T-helper 17 cell (primary cell): ENCODE data around the gene ABCC9. TPM values are rescaled to one million over a fixed set of nuclear protein-coding genes. Genes with fewer than 3 reads are reported as not detected.

Experiments used
- ATAC-seq: fragments of 150-1000 bp; cut with Tn5 transposase; 2 replicates; pipeline ENCODE4 v1.10.0; 2021; ENCODE audit warnings: mild to moderate bottlenecking, moderate library complexity
- DNase-seq, 3 donors: peaks; one replicate each; pipeline versions ENCODE4 v3.0.0 to v3.0.0-alpha.2; 2020 to 2021
- H3K9me3 ChIP-seq: one replicate; pipeline ENCODE4 v1.7.0; 2013; ENCODE audit warnings: low read length, mild to moderate bottlenecking; ENCODE audit not compliant: control insufficient read depth, poor library complexity, severe bottlenecking
- H3K27ac Mint-ChIP-seq: one replicate; pipeline ENCODE4 v1.8.0; 2022; ENCODE audit warnings: mild to moderate bottlenecking, moderate library complexity, mixed read lengths
- H3K27me3 Mint-ChIP-seq: one replicate; pipeline ENCODE4 v1.8.0; 2022; ENCODE audit warnings: mixed read lengths
- H3K36me3 Mint-ChIP-seq: one replicate; pipeline ENCODE4 v1.8.0; 2022; ENCODE audit warnings: low read depth, mixed read lengths
- H3K4me1 Mint-ChIP-seq: one replicate; pipeline ENCODE4 v1.8.0; 2022; ENCODE audit warnings: mild to moderate bottlenecking, mixed read lengths
- H3K4me3 Mint-ChIP-seq: one replicate; pipeline ENCODE4 v1.8.0; 2022; ENCODE audit warnings: mild to moderate bottlenecking, moderate library complexity, mixed read lengths
- total RNA-seq, 4 donors: library from RNA in 2 of 4; stranded (reverse) in 2 of 4; gene quantifications; one replicate each; pipeline ENCODE4 v1.2.3 and lab custom pipeline; 2022 to 2026

Gene ABCC9
- total RNA-seq, 2 donors from 2014 or later, result not detected

GRCh38 chr12:21888276-21888863, 52.9 kb downstream of the ABCC9 start:
- ATAC-seq (no peak), DNase-seq (no peak)
- Mint-ChIP-seq H3K27ac (no peak overlapping the region), H3K4me3 (no peak overlapping the region), H3K36me3 (no peaks in the 10 kb centered on the region), H3K27me3 (peaks cover 20% of the 10 kb centered on the region), H3K4me1 (no peaks in the 10 kb centered on the region)
- no peaks in the 10 kb centered on the region for H3K9me3 ChIP-seq

GRCh38 chr12:21884936-21885335, 56.3 kb downstream of the ABCC9 start:
- Mint-ChIP-seq H3K4me1 (no peaks in the 10 kb centered on the region), H3K27ac (no peak overlapping the region), H3K4me3 (no peak overlapping the region), H3K27me3 (peaks cover 17% of the 10 kb centered on the region), H3K36me3 (no peaks in the 10 kb centered on the region)
- ATAC-seq (no peak), DNase-seq (no peak)
- no peaks in the 10 kb centered on the region for H3K9me3 ChIP-seq

- Mint-ChIP-seq H3K4me3 (no peak overlapping the region), H3K36me3 (no peaks in the 10 kb centered on the region), H3K4me1 (no peaks in the 10 kb centered on the region), H3K27ac (no peak overlapping the region), H3K27me3 (peaks cover 13% of the 10 kb centered on the region)
- H3K9me3 ChIP-seq, result no peaks in the 10 kb centered on the region
- DNase-seq (no peak), ATAC-seq (no peak)
Measured at GRCh38 chr12:21882635-21883034, 58.6 kb downstream of the ABCC9 start.

- Mint-ChIP-seq H3K27ac (no peak overlapping the region), H3K4me1 (no peaks in the 10 kb centered on the region), H3K4me3 (no peak overlapping the region), H3K36me3 (no peaks in the 10 kb centered on the region), H3K27me3 (peaks cover 13% of the 10 kb centered on the region)
- no peaks in the 10 kb centered on the region for H3K9me3 ChIP-seq
- no peak for ATAC-seq
- no peak for DNase-seq
Measured at GRCh38 chr12:21881965-21882364, 59.3 kb downstream of the ABCC9 start.

- no peak for DNase-seq
- H3K36me3 Mint-ChIP-seq, result no peaks in the 10 kb centered on the region
Measured at GRCh38 chr12:21879312-21879711, 61.9 kb downstream of the ABCC9 start.

DNA sequence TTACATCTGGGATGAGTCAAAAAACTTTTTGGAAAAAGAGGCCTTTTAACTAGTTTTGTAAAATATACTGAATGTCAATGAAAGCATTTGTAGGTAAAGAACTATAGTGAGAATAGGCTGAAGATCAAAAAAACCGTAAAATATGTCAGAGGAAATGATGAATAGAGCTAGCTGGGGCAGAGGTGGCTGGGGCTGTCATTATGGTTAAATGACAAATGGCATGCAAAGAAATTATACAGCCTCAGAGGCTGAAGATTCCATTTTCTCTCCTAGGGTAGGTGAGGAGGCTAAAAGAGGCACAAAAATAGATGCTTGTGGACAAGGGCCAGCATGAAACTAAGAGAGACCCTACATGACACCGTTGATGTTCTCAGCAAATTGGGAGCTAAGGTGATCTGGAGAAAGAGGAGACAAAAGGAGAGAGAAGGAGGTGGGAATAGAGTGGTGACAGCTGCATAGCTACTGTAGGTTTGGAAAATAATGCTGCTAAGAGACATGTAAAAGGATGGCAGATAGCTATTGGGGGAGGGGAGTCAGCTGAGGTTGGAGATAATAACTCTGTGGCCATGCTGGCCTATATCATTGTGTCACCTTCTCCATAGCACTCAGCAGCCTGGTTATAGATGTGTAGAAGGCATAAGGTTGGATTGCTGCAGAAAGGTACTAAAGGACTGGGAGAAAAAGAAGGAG, 63.8 kb downstream of the ABCC9 start:
- no peaks in the 10 kb centered on the region for H3K4me1 Mint-ChIP-seq
- H3K4me3 Mint-ChIP-seq, result no peak overlapping the region
- ATAC-seq (no peak), DNase-seq (no peak)
- H3K9me3 ChIP-seq, result peaks cover 2% of the 10 kb centered on the region
- H3K27me3 Mint-ChIP-seq, result no peaks in the 10 kb centered on the region
- no peak overlapping the region for H3K27ac Mint-ChIP-seq
- no peaks in the 10 kb centered on the region for H3K36me3 Mint-ChIP-seq

More at GRCh38 chr12:21879312-21879711, 61.9 kb downstream of the ABCC9 start:
- H3K27me3 Mint-ChIP-seq, result peaks cover 7% of the 10 kb centered on the region
- no peak for ATAC-seq
- no peaks in the 10 kb centered on the region for H3K9me3 ChIP-seq
- H3K4me3 Mint-ChIP-seq, result no peak overlapping the region
- no peak overlapping the region for H3K27ac Mint-ChIP-seq
- H3K4me1 Mint-ChIP-seq, result no peaks in the 10 kb centered on the region

GRCh38 chr12:21865846-21866245, 75.4 kb downstream of the ABCC9 start:
- H3K36me3 Mint-ChIP-seq, result no peaks in the 10 kb centered on the region
- DNase-seq (no peak), ATAC-seq (no peak)
- H3K4me1 Mint-ChIP-seq, result no peaks in the 10 kb centered on the region
- H3K4me3 Mint-ChIP-seq, result peak overlapping the region; percentile 1
- H3K27me3 Mint-ChIP-seq, result peaks cover 14% of the 10 kb centered on the region
- H3K9me3 ChIP-seq, result no peaks in the 10 kb centered on the region
- H3K27ac Mint-ChIP-seq, result no peak overlapping the region

DNA sequence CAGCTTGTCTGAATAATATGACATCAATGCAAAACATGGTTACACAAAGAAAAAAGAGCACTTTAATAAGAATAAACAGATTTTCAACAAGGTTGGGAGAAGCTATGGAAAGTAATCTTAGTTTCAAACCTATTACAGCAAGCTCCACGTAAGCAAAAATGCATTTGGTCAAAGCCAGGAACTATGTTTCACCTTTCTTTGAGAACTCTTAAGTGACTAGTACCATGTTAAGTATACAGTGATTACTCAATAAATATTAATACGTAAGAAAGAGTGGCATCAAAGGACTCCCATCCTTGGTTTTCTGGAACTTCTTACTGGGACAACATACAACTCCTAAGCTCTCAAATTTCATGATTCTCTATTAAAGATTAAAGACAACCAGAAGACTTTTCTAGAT, 80.7 kb downstream of the ABCC9 start:
- Mint-ChIP-seq H3K36me3 (no peaks in the 10 kb centered on the region), H3K27me3 (peaks cover 11% of the 10 kb centered on the region), H3K4me3 (no peak overlapping the region), H3K4me1 (no peaks in the 10 kb centered on the region), H3K27ac (no peak overlapping the region)
- H3K9me3 ChIP-seq, result no peaks in the 10 kb centered on the region
- no peak for ATAC-seq
- DNase-seq, result no peak

DNA sequence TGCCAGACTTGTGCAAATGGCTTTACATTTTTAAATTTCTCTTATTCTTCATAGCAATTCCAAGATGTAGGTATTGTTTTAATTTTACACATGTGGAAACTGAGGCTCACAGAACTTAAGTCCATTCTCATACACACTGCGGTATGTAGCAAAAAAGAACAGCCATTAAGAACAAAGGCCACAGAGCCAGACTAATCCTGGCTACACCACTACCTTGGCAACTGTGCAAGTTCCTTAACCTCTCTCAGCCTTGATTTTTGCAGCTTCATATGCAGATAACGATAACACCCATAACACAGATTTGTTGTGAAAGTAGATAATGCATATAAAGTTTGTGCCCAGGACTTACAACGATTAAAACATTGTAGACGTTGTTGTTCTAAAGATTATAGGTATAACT, 81.1 kb downstream of the ABCC9 start:
- peaks cover 11% of the 10 kb centered on the region for H3K27me3 Mint-ChIP-seq
- no peak overlapping the region for H3K4me3 Mint-ChIP-seq
- H3K27ac Mint-ChIP-seq, result no peak overlapping the region
- no peaks in the 10 kb centered on the region for H3K9me3 ChIP-seq
- ATAC-seq (no peak), DNase-seq (no peak)
- H3K4me1 Mint-ChIP-seq, result no peaks in the 10 kb centered on the region
- H3K36me3 Mint-ChIP-seq, result no peaks in the 10 kb centered on the region

GRCh38 chr12:21852251-21852650, 89.0 kb downstream of the ABCC9 start:
- no peaks in the 10 kb centered on the region for H3K9me3 ChIP-seq
- H3K36me3 Mint-ChIP-seq, result no peaks in the 10 kb centered on the region
- ATAC-seq (no peak), DNase-seq (no peak)
- no peak overlapping the region for H3K27ac Mint-ChIP-seq
- H3K27me3 Mint-ChIP-seq, result peaks cover 25% of the 10 kb centered on the region
- H3K4me1 Mint-ChIP-seq, result no peaks in the 10 kb centered on the region
- H3K4me3 Mint-ChIP-seq, result no peak overlapping the region

DNA sequence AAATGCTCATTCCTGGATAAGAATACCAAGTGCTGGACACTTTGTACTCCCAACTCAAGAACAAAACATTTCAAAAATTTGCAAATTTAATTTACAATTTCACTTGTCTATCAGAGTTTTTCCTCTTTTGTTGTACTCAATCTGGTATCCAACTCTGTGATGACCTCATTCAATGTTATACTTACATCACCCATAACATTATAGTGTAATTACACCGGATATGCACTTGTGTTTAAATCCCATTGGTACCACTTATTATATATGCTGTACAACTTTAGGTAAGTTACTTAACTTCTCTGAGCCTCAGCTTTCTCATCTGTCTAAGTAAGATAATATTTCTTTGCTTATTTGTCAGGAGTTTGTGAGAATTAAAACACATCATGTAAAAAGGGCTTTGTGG, 90.1 kb downstream of the ABCC9 start:
- no peaks in the 10 kb centered on the region for H3K9me3 ChIP-seq
- DNase-seq, result no peak
- ATAC-seq, result no peak
- Mint-ChIP-seq H3K4me3 (no peak overlapping the region), H3K4me1 (no peaks in the 10 kb centered on the region), H3K27me3 (peaks cover 33% of the 10 kb centered on the region), H3K27ac (no peak overlapping the region), H3K36me3 (no peaks in the 10 kb centered on the region)

- Mint-ChIP-seq H3K4me3 (no peak overlapping the region), H3K36me3 (no peaks in the 10 kb centered on the region), H3K27ac (no peak overlapping the region), H3K27me3 (peaks cover 34% of the 10 kb centered on the region), H3K4me1 (no peaks in the 10 kb centered on the region)
- ATAC-seq (no peak), DNase-seq (no peak)
- H3K9me3 ChIP-seq, result no peaks in the 10 kb centered on the region
Measured at GRCh38 chr12:21850419-21850818, 90.8 kb downstream of the ABCC9 start.

GRCh38 chr12:21849878-21850277, 91.3 kb downstream of the ABCC9 start:
- Mint-ChIP-seq H3K36me3 (no peaks in the 10 kb centered on the region), H3K4me1 (no peaks in the 10 kb centered on the region), H3K27ac (no peak overlapping the region), H3K4me3 (no peak overlapping the region), H3K27me3 (peaks cover 34% of the 10 kb centered on the region)
- ATAC-seq (no peak), DNase-seq (no peak)
- no peaks in the 10 kb centered on the region for H3K9me3 ChIP-seq

DNA sequence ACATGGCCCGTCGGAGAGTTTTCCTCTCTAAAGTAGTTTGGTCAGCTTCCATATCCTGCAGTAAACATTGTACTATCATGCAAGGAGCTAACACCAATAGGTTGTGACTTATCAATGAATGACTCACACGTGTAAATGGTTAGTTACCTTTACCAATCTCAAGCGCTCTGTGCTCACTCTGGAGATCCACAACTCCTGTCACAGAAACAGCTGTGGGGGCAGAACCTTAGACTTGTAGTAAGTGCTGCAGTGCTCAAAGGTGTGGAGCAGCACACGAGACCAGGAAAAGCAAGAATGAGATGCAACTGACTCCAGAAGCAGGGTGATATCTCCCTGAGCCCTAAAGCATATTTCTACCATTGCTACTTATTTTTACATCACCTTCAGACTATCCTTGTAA, 93.0 kb downstream of the ABCC9 start:
- DNase-seq (no peak), ATAC-seq (no peak)
- Mint-ChIP-seq H3K27ac (no peak overlapping the region), H3K27me3 (peaks cover 34% of the 10 kb centered on the region), H3K4me1 (no peaks in the 10 kb centered on the region), H3K36me3 (no peaks in the 10 kb centered on the region), H3K4me3 (no peak overlapping the region)
- H3K9me3 ChIP-seq, result no peaks in the 10 kb centered on the region
